Measurements from ENCODE around the gene WIPF1. TPM values are rescaled to one million over a fixed set of nuclear protein-coding genes. Genes with fewer than 3 reads are reported as not detected.

The WIPF1 gene
- total and polyA plus RNA-seq, 2 of the 13 experiments (the other 11 are each of a cell fraction or from before 2014, with no cell fraction given): 0.01 TPM; not detected in 1

- no peak for TF ChIP-seq ZNF34 (CRISPR knock-in tag; IDR thresholded peaks at IDR 0.05; ENCODE audit: borderline replicate concordance)
- TF ChIP-seq, protein P1, sequence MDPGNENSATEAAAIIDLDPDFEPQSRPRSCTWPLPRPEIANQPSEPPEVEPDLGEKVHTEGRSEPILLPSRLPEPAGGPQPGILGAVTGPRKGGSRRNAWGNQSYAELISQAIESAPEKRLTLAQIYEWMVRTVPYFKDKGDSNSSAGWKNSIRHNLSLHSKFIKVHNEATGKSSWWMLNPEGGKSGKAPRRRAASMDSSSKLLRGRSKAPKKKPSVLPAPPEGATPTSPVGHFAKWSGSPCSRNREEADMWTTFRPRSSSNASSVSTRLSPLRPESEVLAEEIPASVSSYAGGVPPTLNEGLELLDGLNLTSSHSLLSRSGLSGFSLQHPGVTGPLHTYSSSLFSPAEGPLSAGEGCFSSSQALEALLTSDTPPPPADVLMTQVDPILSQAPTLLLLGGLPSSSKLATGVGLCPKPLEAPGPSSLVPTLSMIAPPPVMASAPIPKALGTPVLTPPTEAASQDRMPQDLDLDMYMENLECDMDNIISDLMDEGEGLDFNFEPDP (CRISPR knock-in tag; conservative IDR thresholded peaks at IDR 0.05): no peak
- TF ChIP-seq PHF21A (CRISPR knock-in tag; IDR thresholded peaks at IDR 0.05): no peak
- TF ChIP-seq ZNF543 (CRISPR knock-in tag; IDR thresholded peaks at IDR 0.05): no peak
- TF ChIP-seq SP5 (CRISPR knock-in tag; IDR thresholded peaks at IDR 0.05; ENCODE audit: borderline replicate concordance, low read depth): no peak
- no peak for TF ChIP-seq ZZZ3 (CRISPR knock-in tag; IDR thresholded peaks at IDR 0.05; ENCODE audit: borderline replicate concordance)
- TF ChIP-seq, protein P2, sequence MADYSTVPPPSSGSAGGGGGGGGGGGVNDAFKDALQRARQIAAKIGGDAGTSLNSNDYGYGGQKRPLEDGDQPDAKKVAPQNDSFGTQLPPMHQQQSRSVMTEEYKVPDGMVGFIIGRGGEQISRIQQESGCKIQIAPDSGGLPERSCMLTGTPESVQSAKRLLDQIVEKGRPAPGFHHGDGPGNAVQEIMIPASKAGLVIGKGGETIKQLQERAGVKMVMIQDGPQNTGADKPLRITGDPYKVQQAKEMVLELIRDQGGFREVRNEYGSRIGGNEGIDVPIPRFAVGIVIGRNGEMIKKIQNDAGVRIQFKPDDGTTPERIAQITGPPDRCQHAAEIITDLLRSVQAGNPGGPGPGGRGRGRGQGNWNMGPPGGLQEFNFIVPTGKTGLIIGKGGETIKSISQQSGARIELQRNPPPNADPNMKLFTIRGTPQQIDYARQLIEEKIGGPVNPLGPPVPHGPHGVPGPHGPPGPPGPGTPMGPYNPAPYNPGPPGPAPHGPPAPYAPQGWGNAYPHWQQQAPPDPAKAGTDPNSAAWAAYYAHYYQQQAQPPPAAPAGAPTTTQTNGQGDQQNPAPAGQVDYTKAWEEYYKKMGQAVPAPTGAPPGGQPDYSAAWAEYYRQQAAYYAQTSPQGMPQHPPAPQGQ (CRISPR knock-in tag; IDR thresholded peaks at IDR 0.05; ENCODE audit: borderline replicate concordance): no peak
These were observed 16.1 kb downstream of the WIPF1 start (continued) for GRCh38 chr2:174581491-174581890.

GRCh38 chr2:174580951-174581350, 16.7 kb downstream of the WIPF1 start:
- FAIRE-seq: no peak
- POLR2A ChIA-PET: no interaction called here

More at GRCh38 chr2:174580951-174581350, 16.7 kb downstream of the WIPF1 start:
- H3K4me3 ChIP-seq (replicated peaks in 1 of 3; ENCODE audit: insufficient read depth in 1 of 3, low read depth in 2 of 3, low read length in 3 of 3): no peak overlapping the region
- H4K20me1 ChIP-seq (ENCODE audit: insufficient read depth, low read length): no peaks in the 10 kb centered on the region
- H3K9me3 ChIP-seq (ENCODE audit: low read length): no peaks in the 10 kb centered on the region
- no peaks in the 10 kb centered on the region for H3K4me1 ChIP-seq (ENCODE audit: insufficient read depth, low read length)
- intact Hi-C loops (cut with micrococcal nuclease; ENCODE audit: unreplicated experiment) (no loop called here), in situ Hi-C loops (cut with HindIII; ENCODE audit: extremely low pct_ligation_motif_present, low pct_unique_long_range_greater_than_20kb) (no loop called here)
- TF ChIP-seq NPAS2 (CRISPR knock-in tag; IDR thresholded peaks at IDR 0.05; ENCODE audit: borderline replicate concordance): no peak
- no peak for TF ChIP-seq ZNF776 (CRISPR knock-in tag; IDR thresholded peaks at IDR 0.05)
- no peak for TF ChIP-seq JUNB (CRISPR knock-in tag; IDR thresholded peaks at IDR 0.05; ENCODE audit: borderline replicate concordance)
- TF ChIP-seq CC2D1A (CRISPR knock-in tag; IDR thresholded peaks at IDR 0.05): no peak
- no peak for TF ChIP-seq PAX8 (CRISPR knock-in tag; IDR thresholded peaks at IDR 0.05; ENCODE audit: borderline replicate concordance)
- no peak overlapping the region for H3K9ac ChIP-seq (ENCODE audit: insufficient read depth, low read depth, low read length)
- H3K27me3 ChIP-seq (ENCODE audit: control insufficient read depth in 1 of 2, insufficient read depth in 2 of 2, low read length in 2 of 2): peaks cover 0 to 10% of the 10 kb centered on the region in 2 experiments; a peak in 1 of 5 replicates
- H2AFZ ChIP-seq (ENCODE audit: low read length): no peak overlapping the region
- H3K4me2 ChIP-seq (ENCODE audit: low read depth, low read length): no peak overlapping the region
- DNase-seq (ENCODE audit: low spot score) (no peak), ATAC-seq (no peak)
- no peaks in the 10 kb centered on the region for H3K79me2 ChIP-seq (ENCODE audit: insufficient read depth, low read length)
- no peaks in the 10 kb centered on the region for H3K36me3 ChIP-seq (replicated peaks in 1 of 2; ENCODE audit: control insufficient read depth in 1 of 2, insufficient read depth in 2 of 2, low read length in 2 of 2)
- 9% methylated on average over 2 of the region's 2 CpGs for WGBS (ENCODE audit: low lambda C conversion rate)
- no TSS peak for BruUV-seq (replicated peaks)
- CTCF ChIA-PET (ENCODE audit: low intra/inter-chr PET ratio, low total read pairs): no interaction called here
- H3K27ac ChIP-seq (ENCODE audit: extremely low read length, insufficient read depth, low read length): no peak overlapping the region
